Smooth muscle cell of the brain vasculature (primary cell): ENCODE data around the gene STRIP1.

Experiments
- DNase-seq: peaks from one replicate; pipeline ENCODE4 v3.0.0-alpha.2; 2012; ENCODE audit warnings: low read depth, low spot score

STRIP1 gene, protein sequence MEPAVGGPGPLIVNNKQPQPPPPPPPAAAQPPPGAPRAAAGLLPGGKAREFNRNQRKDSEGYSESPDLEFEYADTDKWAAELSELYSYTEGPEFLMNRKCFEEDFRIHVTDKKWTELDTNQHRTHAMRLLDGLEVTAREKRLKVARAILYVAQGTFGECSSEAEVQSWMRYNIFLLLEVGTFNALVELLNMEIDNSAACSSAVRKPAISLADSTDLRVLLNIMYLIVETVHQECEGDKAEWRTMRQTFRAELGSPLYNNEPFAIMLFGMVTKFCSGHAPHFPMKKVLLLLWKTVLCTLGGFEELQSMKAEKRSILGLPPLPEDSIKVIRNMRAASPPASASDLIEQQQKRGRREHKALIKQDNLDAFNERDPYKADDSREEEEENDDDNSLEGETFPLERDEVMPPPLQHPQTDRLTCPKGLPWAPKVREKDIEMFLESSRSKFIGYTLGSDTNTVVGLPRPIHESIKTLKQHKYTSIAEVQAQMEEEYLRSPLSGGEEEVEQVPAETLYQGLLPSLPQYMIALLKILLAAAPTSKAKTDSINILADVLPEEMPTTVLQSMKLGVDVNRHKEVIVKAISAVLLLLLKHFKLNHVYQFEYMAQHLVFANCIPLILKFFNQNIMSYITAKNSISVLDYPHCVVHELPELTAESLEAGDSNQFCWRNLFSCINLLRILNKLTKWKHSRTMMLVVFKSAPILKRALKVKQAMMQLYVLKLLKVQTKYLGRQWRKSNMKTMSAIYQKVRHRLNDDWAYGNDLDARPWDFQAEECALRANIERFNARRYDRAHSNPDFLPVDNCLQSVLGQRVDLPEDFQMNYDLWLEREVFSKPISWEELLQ

DNA sequence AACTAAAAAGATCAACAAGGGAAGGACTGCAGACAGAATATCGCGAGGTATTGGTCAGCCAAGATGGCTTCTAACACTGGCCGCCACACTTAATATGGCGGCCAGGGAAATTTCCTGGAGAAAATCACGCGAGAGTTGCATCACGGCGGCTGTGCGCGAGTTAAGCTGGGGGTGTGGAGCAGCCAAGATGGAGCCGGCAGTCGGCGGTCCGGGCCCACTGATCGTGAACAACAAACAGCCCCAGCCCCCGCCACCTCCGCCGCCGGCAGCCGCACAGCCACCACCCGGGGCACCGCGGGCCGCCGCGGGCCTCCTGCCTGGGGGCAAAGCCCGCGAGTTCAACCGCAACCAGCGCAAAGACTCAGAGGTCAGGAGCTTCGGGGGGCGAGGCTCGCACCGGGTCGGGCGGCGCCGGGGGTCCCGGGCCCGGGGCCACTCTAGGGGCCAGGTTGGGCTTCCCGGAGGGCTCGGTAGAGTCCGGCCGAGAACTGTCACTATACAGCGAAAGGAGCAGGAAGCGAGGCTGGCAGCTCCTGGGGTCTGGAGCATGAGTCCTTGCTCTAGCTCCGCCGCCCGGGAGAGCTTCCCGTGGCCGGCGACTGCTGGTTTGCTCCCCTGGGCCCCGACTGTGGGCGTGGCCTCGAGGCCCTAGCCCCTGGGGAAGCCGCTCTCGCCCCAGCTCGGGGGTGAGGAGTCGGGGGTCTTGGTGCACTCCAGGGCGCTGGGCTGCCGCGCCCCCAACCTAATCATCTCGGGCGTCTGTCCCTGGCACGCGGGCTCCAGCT, at the start of gene STRIP1:
TSS of gene STRIP1 (plus strand) at position 174 of the 785 bp plus-strand sequence. CDS start at position 188, 14 bp downstream.
- peak; percentile 89 for DNase-seq

DNA sequence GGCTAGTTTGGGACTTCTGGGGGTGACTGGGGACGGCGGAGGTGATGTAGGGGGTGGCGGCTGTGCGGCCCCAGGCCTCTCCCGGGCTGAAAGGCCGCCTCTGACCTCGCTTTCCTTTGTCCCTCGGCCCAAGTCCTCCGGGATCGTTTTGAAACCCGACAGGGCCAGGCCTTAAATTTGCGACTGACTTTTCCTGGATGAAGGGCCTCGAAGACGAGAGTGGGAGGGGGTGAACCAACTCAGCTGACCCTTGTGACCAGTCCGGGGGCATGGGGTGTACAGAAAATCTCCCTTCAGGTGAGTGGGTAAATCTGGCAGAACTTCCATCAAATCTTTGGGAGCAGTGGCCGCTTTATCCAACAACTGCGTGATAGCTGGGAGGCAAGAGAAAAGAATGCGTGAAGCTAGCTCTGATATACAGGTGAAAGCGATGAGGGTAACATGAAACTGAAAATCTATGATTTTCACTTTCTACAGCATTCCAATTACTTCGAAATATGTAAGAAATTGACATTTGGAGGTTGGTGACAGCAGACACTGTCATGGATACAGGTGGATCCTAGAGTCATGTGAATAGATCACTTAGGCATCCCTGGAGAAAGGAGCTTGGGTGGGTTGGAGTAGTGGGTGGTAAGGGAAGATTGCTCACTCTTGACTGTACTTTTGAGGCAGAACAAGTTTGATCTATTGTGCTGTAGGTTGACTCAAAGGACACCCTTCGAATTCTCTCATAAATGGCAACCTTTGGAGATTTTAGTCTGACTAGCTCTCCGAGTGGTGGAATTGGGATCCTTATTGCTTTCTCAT, 49.0 kb upstream of the STRIP1 start:
- DNase-seq, result no peak

DNA sequence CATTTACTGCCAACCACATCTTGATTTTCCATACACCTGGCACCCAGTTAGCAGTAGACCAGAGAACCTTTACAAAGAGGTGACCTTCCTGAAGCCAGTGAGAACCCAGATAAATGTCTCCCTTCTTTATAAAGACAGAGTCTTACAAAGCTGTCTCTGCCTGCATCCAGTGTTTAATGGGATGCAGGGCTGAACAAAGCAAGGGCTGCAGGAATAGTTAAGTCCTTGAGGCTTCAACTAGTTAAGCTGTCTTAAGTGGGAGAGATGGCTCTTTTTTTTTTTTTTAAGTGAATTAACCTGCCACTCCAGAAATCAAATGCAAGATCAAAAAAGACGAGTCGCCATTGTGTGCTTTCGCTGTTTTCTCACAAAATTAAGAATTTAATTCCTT, 48.4 kb upstream of the STRIP1 start:
- DNase-seq, result no peak

DNA sequence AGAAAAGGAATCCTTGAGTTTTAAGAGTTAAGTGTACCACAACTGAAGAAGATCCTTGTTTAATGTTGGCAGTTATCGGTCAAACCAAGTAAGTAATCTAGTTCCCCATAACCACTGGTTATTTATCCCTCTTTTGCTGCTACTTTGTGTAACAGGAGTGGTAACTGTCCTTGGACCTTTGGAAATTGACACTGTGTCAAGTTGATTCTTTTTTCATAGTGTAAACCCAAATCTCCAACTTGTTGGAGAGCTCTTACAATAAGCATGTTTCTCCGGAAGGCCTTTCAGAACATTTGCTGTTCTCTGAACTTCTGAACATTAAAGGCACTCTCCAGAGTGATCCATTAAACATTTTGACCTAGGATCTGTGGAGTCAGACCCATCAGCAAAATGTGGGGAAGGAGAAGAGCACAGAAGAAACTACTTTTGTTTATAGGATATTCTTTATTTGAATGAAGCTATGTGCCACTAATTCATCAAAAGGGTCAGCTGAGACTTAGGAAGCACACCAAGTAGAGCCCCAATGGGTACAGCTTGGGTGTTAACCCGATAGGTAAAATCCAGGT, 46.0 kb upstream of the STRIP1 start:
- no peak for DNase-seq

DNA sequence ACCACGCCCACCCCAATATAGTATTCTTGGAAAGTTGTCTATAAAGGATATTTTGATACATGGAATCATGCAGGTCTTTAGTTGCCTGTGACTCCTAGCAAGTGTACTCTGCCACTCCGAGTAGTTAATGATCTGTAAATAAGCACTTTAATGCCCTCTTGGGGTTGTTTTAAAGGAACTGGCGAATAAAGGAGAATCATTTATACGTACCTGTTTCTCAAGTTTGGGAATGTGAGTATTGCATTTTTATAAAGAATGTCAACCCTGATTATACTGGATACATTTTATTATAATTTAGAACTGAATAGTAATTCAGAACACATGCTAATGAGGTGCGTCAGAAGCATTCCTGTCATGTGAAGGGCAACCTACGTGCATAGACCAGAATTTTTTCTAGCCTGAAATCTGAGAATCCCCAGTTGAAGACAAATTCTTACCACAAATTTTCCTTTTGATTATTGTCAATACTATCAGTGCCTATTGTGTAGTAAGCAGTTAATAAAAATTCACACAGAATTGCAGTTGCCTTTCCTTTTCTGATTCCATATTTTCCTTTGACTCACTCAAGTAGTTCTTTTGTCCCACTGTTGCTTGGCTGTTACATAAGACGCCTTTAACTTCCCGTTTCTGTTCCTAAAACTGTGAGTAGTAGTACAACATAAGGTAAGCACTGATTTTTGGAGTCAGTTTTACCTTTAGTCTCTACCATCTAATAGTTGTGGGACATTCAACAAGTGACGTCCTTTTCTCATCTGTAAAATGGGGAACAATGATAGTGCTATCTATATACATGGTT, 44.7 kb upstream of the STRIP1 start:
- no peak for DNase-seq

DNA sequence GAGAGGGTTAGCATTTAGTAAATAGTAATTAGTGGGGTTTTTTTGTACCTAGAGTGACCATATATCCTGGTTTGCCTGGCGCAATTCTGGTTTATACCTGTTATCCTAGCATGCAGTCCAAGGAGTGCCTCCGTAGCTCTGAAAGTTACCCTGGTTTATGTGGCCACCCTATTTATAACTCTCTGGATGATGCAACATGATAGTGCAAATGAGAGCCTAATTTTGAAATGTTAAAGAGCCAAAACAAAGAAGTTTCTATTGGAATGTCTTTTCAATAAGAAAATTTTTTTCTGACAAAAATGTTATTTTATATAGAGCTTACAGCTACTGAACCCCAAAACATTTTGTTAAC, 44.1 kb upstream of the STRIP1 start:
- DNase-seq, result no peak

DNA sequence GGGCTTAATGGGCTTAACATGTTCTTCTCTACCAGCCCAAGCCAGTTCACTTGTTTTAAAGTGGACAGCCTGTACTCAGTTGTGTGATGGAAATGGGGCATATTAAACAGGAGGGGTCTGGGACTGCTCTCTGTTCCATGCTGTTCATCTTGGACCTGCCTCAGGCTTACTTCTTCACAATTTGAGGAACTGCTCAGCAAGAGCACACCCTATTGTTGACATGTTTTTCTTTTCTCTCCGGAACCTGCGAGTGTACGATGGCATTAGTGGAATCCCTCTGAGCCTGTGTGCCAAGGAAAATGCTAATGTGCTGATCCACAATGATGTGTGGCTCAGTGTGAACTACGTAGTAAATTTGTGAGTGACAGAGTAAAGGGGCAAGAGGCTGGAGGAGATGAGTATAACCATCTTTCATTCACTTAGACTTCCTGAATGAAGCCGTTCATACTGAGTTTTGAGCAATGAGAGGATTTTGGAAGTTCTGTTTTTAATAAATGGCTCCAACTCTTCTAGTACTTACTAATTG, 43.0 kb upstream of the STRIP1 start:
- no peak for DNase-seq

DNA sequence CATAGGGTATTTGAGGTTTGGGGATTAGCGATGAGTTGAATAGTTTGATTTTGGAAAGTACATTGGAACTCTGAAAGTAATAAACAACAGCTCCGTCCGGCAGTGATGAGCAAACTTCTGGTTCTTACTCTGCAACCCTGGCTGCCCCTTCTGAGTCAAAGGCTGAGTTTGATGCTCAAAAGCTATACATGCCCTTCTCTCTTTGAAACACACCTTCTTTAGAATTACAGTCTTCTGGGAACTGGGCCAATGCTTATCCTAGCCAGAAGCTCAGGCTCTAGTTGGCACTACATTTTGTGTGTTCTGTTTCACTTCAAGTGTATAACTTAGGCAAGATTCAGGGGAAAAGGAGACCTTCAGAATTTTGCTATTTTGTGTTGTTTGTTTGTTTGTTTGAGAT, 40.5 kb upstream of the STRIP1 start:
- DNase-seq, result no peak

DNA sequence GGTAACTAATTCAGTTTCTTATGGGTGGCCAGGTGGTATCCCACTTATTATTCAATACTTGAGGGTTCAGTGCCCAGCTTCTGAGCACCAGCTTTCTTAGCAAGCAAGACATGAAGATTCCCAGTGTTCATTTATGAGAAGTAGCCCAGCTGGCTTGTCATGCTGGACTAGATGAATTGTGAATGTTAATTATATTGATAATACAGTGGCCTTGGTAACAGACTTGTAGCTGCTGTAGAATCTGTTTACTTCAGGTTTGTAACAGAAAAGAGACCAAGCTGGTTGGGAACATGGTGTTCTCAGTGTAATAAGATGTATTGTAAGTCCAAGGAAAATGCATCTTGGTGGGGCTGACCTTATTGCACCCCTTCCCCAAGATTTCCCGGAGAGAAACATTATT, 39.8 kb upstream of the STRIP1 start:
- DNase-seq, result no peak

DNA sequence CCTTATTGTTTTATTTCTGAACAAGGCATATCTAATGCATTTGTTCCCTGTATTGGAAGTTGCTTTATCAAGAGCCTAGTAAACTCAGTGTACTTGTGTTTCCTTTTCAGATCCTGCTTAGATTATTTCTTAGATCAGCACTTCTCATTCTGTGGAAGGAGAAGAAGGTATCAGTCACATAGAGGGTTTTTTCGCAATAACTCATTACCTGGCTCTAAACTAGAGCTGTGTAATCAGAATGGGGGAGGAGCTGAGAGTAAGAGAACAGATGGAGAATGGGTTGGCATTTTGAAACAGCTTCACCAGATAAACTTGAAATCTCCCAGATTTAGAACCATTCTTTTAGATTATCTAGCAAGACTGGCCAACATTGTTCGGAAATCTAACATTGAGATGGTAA, 38.9 kb upstream of the STRIP1 start:
- no peak for DNase-seq

DNA sequence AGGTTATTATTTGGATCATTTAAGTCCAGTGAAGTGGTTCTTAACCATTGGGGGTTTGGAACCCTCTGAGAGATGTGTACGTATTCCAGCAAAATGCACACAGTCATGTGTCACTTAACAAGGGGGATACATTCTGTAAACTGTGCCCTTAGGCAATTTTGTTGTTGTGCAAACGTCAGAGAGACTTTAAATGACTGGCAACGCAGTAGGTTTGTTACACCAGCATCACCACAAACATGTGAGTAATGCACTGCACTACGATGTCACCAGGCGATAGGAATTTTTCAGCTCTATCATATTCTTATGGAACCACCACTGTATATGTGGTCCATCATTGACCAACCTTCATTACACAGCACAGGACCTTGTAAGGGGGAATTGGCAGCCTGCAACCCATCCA, 37.9 kb upstream of the STRIP1 start:
- DNase-seq, result no peak

DNA sequence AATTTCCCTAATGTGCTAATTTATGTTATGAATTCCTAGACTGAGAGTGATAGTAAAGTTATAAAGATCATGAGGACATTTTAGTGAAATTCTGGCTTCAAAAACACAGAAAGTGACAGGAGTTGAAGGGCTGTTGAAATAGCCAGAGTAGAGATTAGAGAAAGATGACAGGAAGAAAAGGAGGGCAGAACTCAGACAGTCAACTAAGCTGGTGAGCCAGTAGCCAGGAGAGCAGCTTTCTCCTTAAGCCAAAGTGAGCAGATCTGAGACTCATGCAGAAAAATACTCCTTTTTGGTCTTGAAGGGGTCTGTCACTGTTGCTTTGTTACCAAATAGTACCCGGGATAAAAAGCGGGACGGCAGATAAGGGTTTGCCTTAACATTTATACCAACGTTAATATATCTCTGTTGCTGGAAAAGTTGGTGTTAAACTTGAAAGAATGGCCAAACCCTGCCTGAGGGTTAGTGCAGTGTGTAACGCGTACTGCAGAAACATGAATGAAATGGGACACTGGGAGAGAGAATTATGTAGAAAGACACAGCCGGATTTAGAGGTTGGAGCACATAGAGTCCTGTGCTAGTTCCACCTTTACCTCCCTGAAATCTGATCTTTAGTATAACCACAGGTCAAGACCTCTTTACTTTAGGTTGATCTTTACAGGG, 37.1 kb upstream of the STRIP1 start:
- DNase-seq, result no peak

DNA sequence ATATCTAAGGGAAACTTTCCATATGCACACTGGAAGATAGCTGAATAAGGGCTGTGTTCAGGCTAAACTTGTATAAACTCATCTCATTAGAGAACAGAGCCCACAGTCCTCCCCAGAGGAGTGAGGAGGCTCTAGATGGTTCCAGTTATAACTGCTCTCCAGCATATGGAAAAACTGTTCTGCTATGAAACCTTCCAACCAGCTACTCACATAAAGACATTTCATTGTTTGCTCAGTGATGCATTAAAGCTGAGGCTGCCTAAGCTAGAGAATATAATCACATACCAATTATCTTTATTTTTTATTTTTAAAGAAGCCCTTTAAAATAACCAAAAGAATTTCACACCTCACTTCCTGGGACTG, 36.6 kb upstream of the STRIP1 start:
- no peak for DNase-seq

DNA sequence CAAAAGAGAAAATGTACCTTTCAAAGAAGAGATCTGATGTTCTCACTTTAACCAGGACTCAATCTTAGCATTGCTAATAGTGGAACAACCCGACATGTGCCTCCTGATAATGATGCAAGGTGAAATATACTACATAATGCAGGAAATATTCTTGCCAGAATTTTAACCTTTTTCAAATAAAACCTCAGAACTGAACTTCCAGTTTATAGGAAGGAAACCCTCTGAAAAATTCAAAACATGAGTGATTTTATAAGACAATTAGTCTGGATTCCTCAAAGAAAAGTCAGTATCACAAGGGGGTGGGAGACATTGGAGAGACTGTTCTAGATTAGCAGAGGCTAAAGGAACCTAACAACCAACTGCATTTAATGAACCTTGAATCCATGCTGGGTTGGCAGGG, 31.7 kb upstream of the STRIP1 start:
- no peak for DNase-seq

DNA sequence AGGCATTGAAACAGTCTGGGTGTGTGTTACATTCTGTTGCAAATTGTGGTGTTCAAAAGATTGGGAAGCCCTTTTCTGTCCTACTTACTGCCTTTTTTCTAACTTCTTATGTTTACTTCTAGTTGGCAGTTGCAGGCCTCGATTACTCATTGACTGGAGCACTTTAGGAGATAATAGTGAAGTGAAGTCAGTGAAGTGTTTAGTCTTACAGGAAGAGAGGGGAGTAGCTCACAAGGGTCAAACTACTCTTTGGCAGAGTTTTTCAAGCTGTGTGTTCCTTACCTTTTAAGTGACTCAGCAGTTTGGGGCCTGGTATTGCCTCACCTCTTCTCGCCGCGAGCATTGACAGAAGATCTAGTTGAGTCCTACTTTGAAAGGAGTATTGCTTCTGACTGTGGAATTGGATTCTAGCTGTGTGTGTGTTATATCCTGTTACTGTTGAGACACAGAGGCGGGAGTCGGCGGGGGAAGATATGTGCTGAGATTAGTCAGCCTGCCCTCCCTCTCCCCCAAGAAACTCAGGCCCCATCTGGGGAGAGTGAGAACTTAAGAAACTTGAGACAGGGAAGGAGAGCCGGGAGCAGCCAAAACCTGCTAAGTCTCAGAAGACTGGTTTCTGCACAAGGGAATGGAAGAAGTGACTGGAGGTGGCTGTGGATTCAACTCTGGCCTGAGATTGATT, 30.5 kb upstream of the STRIP1 start:
- peak; percentile 90 for DNase-seq

DNA sequence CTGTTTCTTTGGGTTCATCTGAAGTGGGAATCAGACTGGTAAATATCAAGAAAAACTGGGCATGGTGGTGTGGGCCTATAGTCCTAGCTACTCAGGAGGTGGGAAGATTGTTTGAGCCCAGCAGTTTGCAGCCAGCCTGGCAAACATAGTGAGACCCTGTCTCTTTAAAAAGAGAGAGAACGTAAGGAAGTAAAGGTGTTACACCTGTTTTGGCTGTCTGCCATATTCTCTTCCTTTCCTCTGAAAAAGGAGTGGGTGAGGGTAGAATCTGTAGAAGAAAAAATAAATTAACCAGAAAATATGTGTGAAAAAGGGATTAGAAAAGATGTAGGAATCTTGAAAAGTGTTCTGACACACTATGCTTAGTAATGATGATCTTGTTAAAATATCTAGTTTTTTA, 29.8 kb upstream of the STRIP1 start:
- no peak for DNase-seq

DNA sequence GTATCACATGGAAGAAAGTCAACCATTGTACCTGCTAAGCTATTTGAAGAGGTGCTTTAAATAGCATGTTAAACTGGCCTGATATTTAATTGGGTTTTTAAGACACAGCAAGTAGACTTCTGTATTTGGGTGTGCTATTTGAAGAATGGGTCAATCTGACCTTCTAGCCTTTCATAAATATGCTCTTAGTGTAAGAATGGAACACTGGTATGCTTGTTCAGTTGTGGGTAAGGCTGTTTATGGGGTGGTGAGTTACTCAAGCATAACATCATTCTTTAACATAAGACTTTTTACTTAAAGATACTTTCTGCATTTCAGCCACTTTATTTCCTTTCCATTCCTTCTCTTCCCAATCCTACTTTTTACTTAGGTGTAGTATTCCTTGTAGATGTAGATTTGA, 28.5 kb upstream of the STRIP1 start:
- DNase-seq, result no peak

DNA sequence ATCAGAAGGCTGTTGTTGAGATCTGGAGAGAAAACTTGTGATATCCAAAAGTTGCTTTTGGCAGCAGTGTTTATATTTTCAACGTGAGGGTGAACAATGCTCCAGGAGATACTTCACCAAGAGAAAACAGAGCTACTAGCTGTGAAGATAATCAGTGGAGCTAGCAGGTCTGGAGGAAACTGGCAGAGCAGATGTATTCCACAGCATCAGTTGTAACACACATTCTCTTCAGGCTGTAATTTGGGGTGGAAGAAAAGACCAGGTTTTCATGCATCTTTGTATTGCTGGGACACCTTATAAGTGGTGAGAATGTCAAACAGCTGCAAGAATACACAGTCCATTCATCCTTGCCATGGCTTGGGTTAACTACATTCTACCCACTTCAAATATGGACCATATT, 27.9 kb upstream of the STRIP1 start:
- DNase-seq, result no peak
